Mammary microvascular endothelial cell (primary cell): Measurements from ENCODE around the gene SULT1A2. TPM values are rescaled to one million over a fixed set of nuclear protein-coding genes. Genes with fewer than 3 reads are reported as not detected.

Source experiments
- total RNA-seq: library from RNA; depleted of rRNA; stranded (reverse); fragments of >200 nt; gene quantifications from 2 replicates; pipeline ENCODE4 v1.2.3, GENCODE V29; 2015

SULT1A2 gene
- total RNA-seq, result not detected in 2 replicates

DNA sequence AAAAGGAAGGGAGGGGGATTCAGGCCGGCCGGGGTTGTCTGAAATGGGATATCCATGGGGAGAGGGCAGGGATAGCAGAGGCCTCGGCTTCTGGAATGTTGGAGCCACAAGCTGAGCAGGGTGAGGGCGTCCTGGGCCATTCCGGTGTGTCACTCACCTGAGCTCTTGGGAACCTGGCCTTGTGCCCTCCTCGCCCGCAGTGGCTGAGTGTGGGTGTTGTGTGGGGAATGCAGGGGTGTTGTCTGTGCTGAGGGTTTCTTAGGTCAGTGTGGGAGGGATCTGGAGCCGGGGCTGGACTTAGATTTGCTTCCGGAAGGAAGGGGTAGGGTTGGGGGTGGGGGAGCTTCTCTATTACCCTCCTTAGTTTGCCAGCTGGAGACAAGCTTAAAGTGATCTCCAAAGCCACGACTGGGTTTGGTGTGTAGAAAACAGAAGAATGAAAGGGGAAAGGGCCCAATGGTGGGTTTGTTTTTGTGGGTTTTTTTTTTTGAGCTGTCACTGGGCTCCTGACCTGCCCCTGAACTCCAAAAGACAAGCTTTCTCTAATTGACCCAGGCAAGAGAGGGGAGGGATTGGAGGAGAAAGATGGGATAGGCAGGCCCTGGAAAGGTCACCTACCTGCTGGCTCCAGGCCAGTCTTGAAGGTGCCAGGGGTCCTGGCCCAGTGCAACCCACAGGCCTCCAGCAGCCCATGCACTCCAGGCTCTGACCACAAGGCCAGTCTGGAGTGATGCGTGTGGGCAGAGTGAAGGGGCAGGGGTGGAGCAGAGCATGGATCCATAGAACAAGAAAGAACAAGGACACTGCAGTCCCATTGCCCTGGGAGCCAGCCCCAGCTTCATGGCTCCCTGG, at the start of gene SULT1A2:
TSS of gene SULT1A2 (minus strand) at position 211 of the 852 bp plus-strand sequence. CDS start 1,120 bp downstream, outside the sequence.

DNA sequence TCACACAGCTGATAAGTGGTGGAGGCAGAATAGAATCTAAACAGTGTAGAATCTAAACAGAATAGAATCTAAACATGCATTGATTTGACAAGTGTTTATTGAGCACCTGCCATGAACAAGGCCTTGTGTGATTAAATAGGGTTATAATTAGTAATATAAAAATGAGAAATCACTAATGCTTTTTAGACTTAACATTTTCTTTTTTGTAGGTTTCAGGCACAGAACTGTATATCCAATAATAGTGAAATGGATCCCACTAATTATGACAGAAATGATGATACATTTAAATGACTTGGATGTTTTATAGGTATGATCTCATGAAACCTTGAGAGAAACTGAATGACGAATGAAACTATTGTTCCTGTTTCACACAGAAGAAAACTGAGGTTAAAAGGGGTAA, 40.9 kb upstream of the SULT1A2 start, which contains the start of gene NPIPB8:
TSS of gene NPIPB8 (plus strand) at position 301 of the 400 bp plus-strand sequence. CDS start 296 bp downstream, outside the sequence.

DNA sequence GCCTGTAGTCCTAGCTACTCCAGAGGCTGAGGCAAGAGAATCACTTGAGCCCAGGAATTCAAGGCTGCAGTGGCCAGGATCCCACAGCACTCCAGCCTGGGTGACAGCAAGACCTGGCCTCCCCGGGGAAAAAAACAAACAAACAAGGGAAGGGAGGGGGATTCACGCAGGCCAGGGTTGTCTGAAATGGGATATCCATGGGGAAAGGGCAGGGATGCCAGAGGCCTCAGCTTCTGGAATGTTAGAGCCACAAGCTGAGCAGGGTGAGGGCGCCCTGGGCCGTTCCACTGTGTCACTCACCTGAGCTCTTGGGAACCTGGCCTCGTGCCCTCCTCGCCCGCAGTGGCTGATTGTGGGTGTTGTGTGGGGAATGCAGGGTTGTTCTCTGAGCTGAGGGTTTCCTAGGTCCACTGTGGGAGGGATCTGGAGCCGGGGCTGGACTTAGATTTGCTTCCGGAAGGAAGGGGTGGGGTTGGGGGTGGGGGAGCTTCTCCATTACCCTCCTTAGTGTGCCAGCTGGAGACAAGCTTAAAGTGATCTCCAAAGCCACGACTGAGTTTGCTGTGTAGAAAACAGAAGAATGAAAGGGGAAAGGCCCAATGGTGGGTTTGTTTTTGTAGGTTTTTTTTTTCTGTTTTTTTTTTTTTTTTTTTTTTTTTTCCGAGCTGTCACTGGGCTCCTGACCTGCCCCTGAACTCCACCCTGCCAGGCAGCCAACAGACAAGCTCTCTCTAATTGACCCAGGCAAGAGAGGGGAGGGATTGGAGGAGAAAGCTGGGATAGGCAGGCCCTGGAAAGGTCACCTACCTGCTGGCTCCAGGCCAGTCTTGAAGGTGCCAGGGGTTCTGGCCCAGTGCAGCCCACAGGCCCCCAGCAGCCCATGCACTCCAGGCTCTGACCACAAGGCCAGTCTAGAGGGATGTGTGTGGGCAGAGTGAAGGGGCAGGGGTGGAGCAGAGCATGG, 13.1 kb upstream of the SULT1A2 start, which contains the start of gene SULT1A1:
TSS of gene SULT1A1 (minus strand) at position 414 of the 964 bp plus-strand sequence. CDS start 1,189 bp downstream, outside the sequence.

DNA sequence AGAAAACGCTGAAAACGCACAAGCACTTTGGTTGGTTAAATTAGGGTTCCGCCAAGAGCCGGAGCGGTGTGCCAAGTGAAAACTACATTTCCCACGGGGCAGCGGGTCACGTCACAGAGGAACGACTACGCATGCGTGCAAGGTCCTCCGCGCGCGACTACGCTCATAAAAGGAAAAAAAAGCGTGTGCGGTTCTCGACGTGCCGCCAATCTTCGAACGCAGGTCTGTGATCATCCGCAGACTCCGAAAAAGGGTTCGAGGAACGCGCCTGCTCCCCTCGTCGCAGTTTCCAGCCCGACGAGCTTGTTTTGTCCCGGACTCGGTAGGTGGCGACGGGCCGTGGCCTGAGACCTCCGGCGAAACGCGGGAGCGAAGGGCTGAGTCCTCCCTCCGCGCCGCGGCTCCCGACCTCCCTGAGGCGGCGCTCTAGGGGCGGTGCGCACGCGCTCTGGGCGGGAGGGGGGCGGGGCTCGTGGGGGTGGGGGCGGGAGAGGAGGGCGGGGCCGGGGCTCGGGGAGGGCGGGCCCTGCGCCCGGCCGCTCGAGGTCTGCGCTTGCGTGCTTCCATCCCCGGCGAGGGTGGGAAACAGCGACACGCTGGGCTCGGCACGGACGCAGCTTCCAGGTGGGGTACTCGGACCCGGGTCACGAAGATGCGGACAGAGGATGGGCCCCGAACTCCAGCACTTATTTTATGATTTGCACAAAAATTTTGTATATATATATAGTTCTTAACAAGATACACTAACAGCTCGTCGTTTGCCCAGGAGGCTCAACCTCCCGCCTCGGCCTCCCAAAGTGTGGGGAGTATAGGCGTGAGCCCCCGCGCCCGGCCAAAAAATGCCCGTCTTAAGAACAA, 42.8 kb downstream of the SULT1A2 start, which contains the start of gene SGF29:
TSS of gene SGF29 (plus strand) at position 145 of the 858 bp plus-strand sequence. CDS start 27,150 bp downstream, outside the sequence.

Other genes starting within 250 kb of the SULT1A2 start
- gene NPIPB6, start 233.5 kb downstream of the SULT1A2 start, total RNA-seq, result 0.20 TPM in 1 of 2 replicates, not detected in the other
- gene EIF3CL, start 193.2 kb downstream of the SULT1A2 start, total RNA-seq, result 75.4 and 111 TPM in 2 replicates
- not detected in 2 replicates for gene NPIPB7, start 124.7 kb downstream of the SULT1A2 start, total RNA-seq
- gene CLN3, start 105.0 kb downstream of the SULT1A2 start, total RNA-seq, result 19.6 and 29.8 TPM in 2 replicates
- not detected in 2 replicates for gene APOBR, start 102.4 kb downstream of the SULT1A2 start, total RNA-seq
- not detected in 2 replicates for gene IL27, start 90.2 kb downstream of the SULT1A2 start, total RNA-seq
- gene NUPR1, start 58.1 kb downstream of the SULT1A2 start, total RNA-seq, result 12.5 and 13.5 TPM in 2 replicates
- 9.5 and 11.6 TPM in 2 replicates for gene SGF29, start 43.1 kb downstream of the SULT1A2 start, total RNA-seq
- 4.7 and 6.5 TPM in 2 replicates for gene SULT1A1, start 13.0 kb upstream of the SULT1A2 start, total RNA-seq
- gene NPIPB8, start 41.0 kb upstream of the SULT1A2 start, total RNA-seq, result not detected in 2 replicates
- 153 and 209 TPM in 2 replicates for gene EIF3C, start 114.4 kb upstream of the SULT1A2 start, total RNA-seq
- gene NPIPB9, start 154.7 kb upstream of the SULT1A2 start, total RNA-seq, result not detected in 2 replicates
- gene ATXN2L, start 225.9 kb upstream of the SULT1A2 start, total RNA-seq, result 81.7 and 88.1 TPM in 2 replicates
- gene TUFM, start 249.3 kb upstream of the SULT1A2 start, total RNA-seq, result 216 and 232 TPM in 2 replicates